Inferior parietal cortex (tissue), 1 donor: ENCODE data around the gene LIN28B.
"Not testable (repeated sequence)": the region's sequence is repeated elsewhere in the genome, so short reads cannot be mapped to it uniquely, and the experiment has no call there.

ENCODE experiments used
- DNase-seq: peaks from one replicate; pipeline ENCODE4 v3.0.0-alpha.2; 2016; ENCODE audit errors: extremely low spot score

LIN28B gene

GRCh38 chr6:104956731-104957294, at the start of gene LIN28B:
Gene LIN28B, plus strand, starts transcription at chr6:104957107. Its CDS starts 144 bp downstream, at chr6:104957251.
- no peak for DNase-seq

- no peak for DNase-seq
Measured at GRCh38 chr6:104908031-104908887, 48.6 kb upstream of the LIN28B start.

GRCh38 chr6:104908888-104909525, 47.9 kb upstream of the LIN28B start:
- DNase-seq = no peak

GRCh38 chr6:104921896-104922295, 35.0 kb upstream of the LIN28B start:
- DNase-seq = no peak

GRCh38 chr6:104928141-104928540, 28.8 kb upstream of the LIN28B start:
- no peak for DNase-seq

GRCh38 chr6:104929353-104929752, 27.6 kb upstream of the LIN28B start:
- DNase-seq = no peak

- no peak for DNase-seq
Measured at GRCh38 chr6:104930939-104931338, 26.0 kb upstream of the LIN28B start.

GRCh38 chr6:104936766-104937535, 20.0 kb upstream of the LIN28B start:
- no peak for DNase-seq

GRCh38 chr6:104940238-104940892, 16.5 kb upstream of the LIN28B start:
- DNase-seq = no peak

GRCh38 chr6:104940893-104941728, 15.8 kb upstream of the LIN28B start:
- DNase-seq = peak; percentile 36

- no peak for DNase-seq
Measured at GRCh38 chr6:104941729-104942091, 15.2 kb upstream of the LIN28B start.

GRCh38 chr6:104943781-104944180, 13.1 kb upstream of the LIN28B start:
- no peak for DNase-seq

GRCh38 chr6:104949206-104949605, 7.7 kb upstream of the LIN28B start:
- no peak for DNase-seq

GRCh38 chr6:104951677-104952076, 5.2 kb upstream of the LIN28B start:
- DNase-seq = no peak

GRCh38 chr6:104952911-104953399, 4.0 kb upstream of the LIN28B start:
- no peak for DNase-seq

- not testable (repeated sequence) for DNase-seq
Measured at GRCh38 chr6:104953400-104954189, 3.3 kb upstream of the LIN28B start.

GRCh38 chr6:104954190-104954797, 2.6 kb upstream of the LIN28B start:
- DNase-seq = no peak

GRCh38 chr6:104955491-104955890, 1.4 kb upstream of the LIN28B start:
- no peak for DNase-seq
